Body of pancreas (tissue), 4 donors: ENCODE measurements around the gene RBL2.

Experiments used
- CTCF ChIP-seq, 7 experiments: fragments of 450-650 bp in 4 of 7; fragments of 200-600 bp in 3 of 7; sonication (generic) in 3 of 7; IDR thresholded peaks; one replicate each; pipeline ENCODE4 v1.5.1; 2016 to 2019; ENCODE audit warnings: antibody characterized with exemption in 7 of 7
- POLR2A ChIP-seq, 3 donors: fragments of 450-650 bp; IDR thresholded peaks; one replicate each; pipeline ENCODE4 v1.6.1; 2016; ENCODE audit warnings: antibody characterized with exemption in 3 of 3, mild to moderate bottlenecking in 2 of 3

GRCh38 chr16:53506254-53506653 is 72.0 kb downstream of the RBL2 start:
- TF ChIP-seq CTCF (IDR thresholded peaks at IDR 0.05) (no peak), POLR2A (IDR thresholded peaks at IDR 0.05) (no peak)
